ENCODE data around the gene STX12. TPM values are rescaled to one million over a fixed set of nuclear protein-coding genes. Genes with fewer than 3 reads are reported as not detected.

The STX12 gene
- total RNA-seq: 10 to 100 TPM; 24.6 to 31.6 TPM

- H3K27ac ChIP-seq: peak within 1 kb of the TSS; percentile 93 to 97
- TF ChIP-seq, protein P1, sequence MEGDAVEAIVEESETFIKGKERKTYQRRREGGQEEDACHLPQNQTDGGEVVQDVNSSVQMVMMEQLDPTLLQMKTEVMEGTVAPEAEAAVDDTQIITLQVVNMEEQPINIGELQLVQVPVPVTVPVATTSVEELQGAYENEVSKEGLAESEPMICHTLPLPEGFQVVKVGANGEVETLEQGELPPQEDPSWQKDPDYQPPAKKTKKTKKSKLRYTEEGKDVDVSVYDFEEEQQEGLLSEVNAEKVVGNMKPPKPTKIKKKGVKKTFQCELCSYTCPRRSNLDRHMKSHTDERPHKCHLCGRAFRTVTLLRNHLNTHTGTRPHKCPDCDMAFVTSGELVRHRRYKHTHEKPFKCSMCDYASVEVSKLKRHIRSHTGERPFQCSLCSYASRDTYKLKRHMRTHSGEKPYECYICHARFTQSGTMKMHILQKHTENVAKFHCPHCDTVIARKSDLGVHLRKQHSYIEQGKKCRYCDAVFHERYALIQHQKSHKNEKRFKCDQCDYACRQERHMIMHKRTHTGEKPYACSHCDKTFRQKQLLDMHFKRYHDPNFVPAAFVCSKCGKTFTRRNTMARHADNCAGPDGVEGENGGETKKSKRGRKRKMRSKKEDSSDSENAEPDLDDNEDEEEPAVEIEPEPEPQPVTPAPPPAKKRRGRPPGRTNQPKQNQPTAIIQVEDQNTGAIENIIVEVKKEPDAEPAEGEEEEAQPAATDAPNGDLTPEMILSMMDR (IDR thresholded peaks at IDR 0.05): no peak
- no peaks in the 10 kb centered on the region for H3K9me3 ChIP-seq
- H3K36me3 ChIP-seq: no peaks in the 10 kb centered on the region
- peaks cover 0 to 19% of the 10 kb centered on the region in 2 donors for H3K4me1 ChIP-seq
- peak within 1 kb of the TSS; percentile 87 to 95 for H3K4me3 ChIP-seq
- no peaks in the 10 kb centered on the region for H3K27me3 ChIP-seq
- peak; percentile 99 for DNase-seq (ENCODE audit: low spot score)
Observed at GRCh38 chr1:27772932-27773825, at the start of gene STX12. Gene STX12 (plus strand): TSS chr1:27773219. CDS start chr1:27773308, 89 bp downstream.

DNA sequence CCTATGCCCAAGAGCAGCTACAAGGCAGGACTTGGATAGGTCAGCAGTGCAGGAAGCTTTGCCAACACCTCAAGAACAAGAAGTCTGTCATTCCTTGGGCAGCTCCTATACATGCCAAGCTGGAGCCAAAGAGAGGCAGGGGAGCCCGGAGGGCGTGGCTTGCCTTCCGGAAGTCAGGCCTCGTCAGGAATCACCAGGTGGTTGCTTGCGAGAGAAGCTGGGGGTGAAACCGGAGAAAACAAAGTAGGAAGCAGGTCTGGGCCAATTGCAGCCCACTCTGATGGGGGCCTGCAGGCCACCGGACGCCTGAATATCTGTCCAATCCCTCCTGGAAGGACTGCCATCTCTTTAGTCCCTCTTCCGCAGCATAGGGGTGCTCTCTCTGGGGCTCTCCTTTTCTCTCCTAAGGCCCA lies 48.1 kb upstream of the STX12 start:
- peaks cover 0 to 21% of the 10 kb centered on the region in 2 donors for H3K4me1 ChIP-seq
- H3K27me3 ChIP-seq: no peaks in the 10 kb centered on the region
- TF ChIP-seq, protein P1 (IDR thresholded peaks at IDR 0.05): no peak
- H3K36me3 ChIP-seq: peaks cover 7% of the 10 kb centered on the region
- H3K4me3 ChIP-seq: peak overlapping the region; percentile 11 to 96
- peak overlapping the region; percentile 78 to 87 for H3K27ac ChIP-seq
- DNase-seq (ENCODE audit: low spot score): peak; percentile 60
- no peaks in the 10 kb centered on the region for H3K9me3 ChIP-seq

DNA sequence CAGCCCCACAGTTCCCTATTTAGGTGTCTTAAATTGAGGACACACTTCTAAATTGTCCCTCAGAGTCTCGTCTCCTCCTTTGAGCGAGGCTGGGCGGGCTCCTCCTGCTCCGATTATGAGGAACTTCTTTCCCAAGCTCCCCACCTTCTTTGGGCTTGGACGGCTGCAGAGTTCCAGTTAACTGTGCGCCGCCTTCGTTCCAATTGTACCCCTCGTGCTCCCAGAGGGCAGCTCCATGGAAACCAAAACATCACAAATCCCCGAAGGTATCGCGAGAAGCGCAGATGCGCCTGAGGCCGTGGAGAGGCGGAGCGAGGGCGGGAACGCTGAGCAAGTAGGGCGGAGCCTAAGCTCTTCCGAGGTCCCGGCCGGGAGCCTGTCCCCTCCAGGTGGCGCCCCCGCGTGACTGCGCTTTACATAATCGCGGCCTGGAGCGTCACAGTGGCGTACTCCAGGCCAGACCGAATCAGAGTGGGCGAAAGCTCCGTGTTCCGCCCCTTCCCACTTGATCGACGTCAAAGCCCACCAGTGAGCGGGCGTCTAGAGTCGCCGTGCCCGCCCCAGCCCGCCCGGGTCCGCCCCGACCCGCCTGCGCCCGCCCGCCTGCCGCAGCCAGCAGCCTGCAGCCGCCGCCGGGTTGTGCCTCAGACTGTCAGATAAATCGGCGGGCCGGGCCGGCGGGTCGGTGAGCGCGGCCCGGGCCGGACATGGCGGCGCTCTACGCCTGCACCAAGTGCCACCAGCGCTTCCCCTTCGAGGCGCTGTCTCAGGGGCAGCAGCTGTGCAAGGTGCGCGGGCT lies 47.4 kb upstream of the STX12 start, which contains the start of gene FAM76A:
Gene FAM76A, plus strand, starts transcription at position 588 of the 799 bp plus-strand sequence. Its CDS starts 120 bp downstream, at position 708.
- H3K9me3 ChIP-seq: no peaks in the 10 kb centered on the region
- peak; percentile 100 for DNase-seq (ENCODE audit: low spot score)
- peaks cover 7% of the 10 kb centered on the region for H3K36me3 ChIP-seq
- TF ChIP-seq, protein P1 (IDR thresholded peaks at IDR 0.05): peak in 1 of 2 donors; percentile 47
- peaks cover 0 to 21% of the 10 kb centered on the region in 2 donors for H3K4me1 ChIP-seq
- peak within 1 kb of the TSS; percentile 82 to 96 for H3K4me3 ChIP-seq
- H3K27me3 ChIP-seq: no peaks in the 10 kb centered on the region
- H3K27ac ChIP-seq: peak within 1 kb of the TSS; percentile 92 to 95

DNA sequence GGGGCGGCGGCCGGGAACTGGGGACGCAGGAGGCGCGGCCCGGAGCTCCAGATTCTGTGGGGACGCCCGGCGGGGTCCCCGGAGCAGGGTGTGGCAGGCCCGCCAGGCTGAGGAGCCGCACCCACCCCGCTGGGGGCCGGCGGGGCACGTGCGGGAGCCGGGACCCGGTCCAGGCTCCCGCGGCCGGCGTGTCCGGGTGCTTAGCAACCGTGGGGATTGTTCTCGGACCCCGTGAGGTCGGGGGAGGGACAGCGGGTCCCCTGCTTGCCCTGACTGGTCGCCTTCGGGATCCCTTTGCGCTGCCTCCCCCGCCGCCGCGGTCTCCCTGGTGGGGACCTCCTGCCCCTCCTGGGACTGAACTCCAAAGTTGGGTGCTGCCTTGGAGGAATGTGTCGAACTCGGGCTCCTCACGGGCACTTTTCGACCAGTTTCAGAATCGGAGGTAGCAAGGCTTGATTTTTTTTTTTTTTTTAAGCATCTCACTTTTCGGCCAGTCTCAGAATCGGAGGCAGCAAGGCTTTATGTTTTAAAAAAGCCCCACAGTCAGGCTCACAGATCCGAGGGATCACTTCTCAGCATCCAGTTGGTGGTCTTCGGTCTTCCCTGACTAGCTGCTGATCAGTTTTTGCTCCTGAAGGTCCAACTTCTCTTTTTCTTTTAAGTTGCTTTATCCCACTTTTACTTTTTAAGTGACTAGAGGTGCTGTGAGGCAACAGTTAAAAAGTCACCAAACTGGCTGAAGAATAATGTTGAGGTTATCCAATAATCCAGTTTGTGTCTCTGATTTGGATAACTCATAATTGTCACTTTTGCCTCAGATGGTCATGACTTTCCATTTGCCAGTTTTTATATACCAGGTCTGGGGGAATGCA lies 46.6 kb upstream of the STX12 start:
- Histone ChIP-seq H3K27ac (peak overlapping the region; percentile 92 to 95), H3K4me3 (peak overlapping the region; percentile 82 to 96), H3K4me1 (peaks cover 0 to 21% of the 10 kb centered on the region in 2 donors), H3K36me3 (peaks cover 7% of the 10 kb centered on the region), H3K9me3 (no peaks in the 10 kb centered on the region), H3K27me3 (no peaks in the 10 kb centered on the region)
- peak; percentile 60 for DNase-seq (ENCODE audit: low spot score)
- TF ChIP-seq, protein P1 (IDR thresholded peaks at IDR 0.05): peak in 1 of 2 donors; percentile 1

GRCh38 chr1:27727126-27727525 lies 45.9 kb upstream of the STX12 start:
- H3K27ac ChIP-seq: peak overlapping the region; percentile 92 to 95

More at GRCh38 chr1:27727126-27727525, 45.9 kb upstream of the STX12 start:
- TF ChIP-seq, protein P1 (IDR thresholded peaks at IDR 0.05): no peak
- H3K4me1 ChIP-seq: peaks cover 0 to 21% of the 10 kb centered on the region in 2 donors
- no peaks in the 10 kb centered on the region for H3K27me3 ChIP-seq
- H3K9me3 ChIP-seq: no peaks in the 10 kb centered on the region
- DNase-seq (ENCODE audit: low spot score): no peak
- H3K36me3 ChIP-seq: peaks cover 7% of the 10 kb centered on the region
- H3K4me3 ChIP-seq: peak overlapping the region in 1 of 2 donors; percentile 96
